Tibial artery (tissue), 4 donors: ENCODE results near the gene PKNOX2.

Source experiments
- DNase-seq, 2 donors: peaks; one replicate each; pipeline ENCODE4 v3.0.0-alpha.2; 2019
- H3K27ac ChIP-seq, 2 donors: fragments of 200-600 bp; sonication (generic) in 1 of 2; 1 replicate in 1 of 2; 2 replicates in 1 of 2; pipeline ENCODE4 v1.5.1; 2018 to 2019; ENCODE audit warnings: mild to moderate bottlenecking in 1 of 2
- H3K27me3 ChIP-seq, 2 donors: fragments of 200-600 bp; sonication (generic) in 1 of 2; one replicate each; pipeline versions ENCODE4 v1.5.1 to v1.6.0; 2016 to 2019
- H3K36me3 ChIP-seq, 3 donors: fragments of 200-600 bp; sonication (generic) in 2 of 3; one replicate each; pipeline ENCODE4 v1.5.1; 2016 to 2019; ENCODE audit warnings: mild to moderate bottlenecking in 2 of 3
- H3K4me1 ChIP-seq, 4 donors: fragments of 200-600 bp; sonication (generic) in 2 of 4; 1 replicate in 3 of 4; 2 replicates in 1 of 4; pipeline ENCODE4 v1.5.1; 2016 to 2019
- H3K4me3 ChIP-seq, 2 donors: fragments of 200-600 bp; sonication (generic) in 1 of 2; 1 replicate in 1 of 2; 2 replicates in 1 of 2; pipeline ENCODE4 v1.5.1; 2018 to 2019; ENCODE audit warnings: mild to moderate bottlenecking in 2 of 2
- H3K9me3 ChIP-seq, 3 donors: fragments of 200-600 bp; sonication (generic) in 1 of 3; one replicate each; pipeline ENCODE4 v1.5.1; 2016 to 2019
- CTCF ChIP-seq, 2 experiments: fragments of 200-600 bp in 1 of 2; fragments of 450-650 bp in 1 of 2; IDR thresholded peaks; one replicate each; pipeline ENCODE4 v1.5.1; 2017 to 2019; ENCODE audit warnings: antibody characterized with exemption in 2 of 2, mild to moderate bottlenecking in 1 of 2, moderate library complexity in 1 of 2
- intact Hi-C: fragments of 100-400 bp; cut with DNase I; formaldehyde crosslinking; loops from one replicate; pipeline ENCODE4 v1.15.0; 2023; ENCODE audit warnings: low total_unique reads

The PKNOX2 gene

GRCh38 chr11:125435461-125436238 lies 271.1 kb downstream of the PKNOX2 start:
- Histone ChIP-seq H3K36me3 (peaks cover 0 to 7% (median 0%) of the 10 kb centered on the region in 3 donors), H3K27ac (no peak overlapping the region), H3K4me3 (no peak overlapping the region), H3K9me3 (no peaks in the 10 kb centered on the region), H3K4me1 (no peaks in the 10 kb centered on the region), H3K27me3 (no peaks in the 10 kb centered on the region)
- no peak for TF ChIP-seq CTCF (IDR thresholded peaks at IDR 0.05)
- DNase-seq, result peak in 1 of 2 donors; percentile 24
- intact Hi-C loops, result loop anchor here (10.0 kb wide), 1 partner anchor 461 kb away; no protein-coding TSS in a partner anchor

- Histone ChIP-seq H3K36me3 (peaks cover 7 to 39% (median 29%) of the 10 kb centered on the region in 3 donors), H3K4me3 (no peak overlapping the region), H3K27ac (no peak overlapping the region), H3K4me1 (no peaks in the 10 kb centered on the region), H3K9me3 (no peaks in the 10 kb centered on the region), H3K27me3 (no peaks in the 10 kb centered on the region)
- no peak for TF ChIP-seq CTCF (IDR thresholded peaks at IDR 0.05)
- intact Hi-C loops, result no loop called here
- DNase-seq, result peak in 1 of 2 donors; percentile 28
Observed at GRCh38 chr11:125441648-125442410, 277.3 kb downstream of the PKNOX2 start.

- Histone ChIP-seq H3K9me3 (no peaks in the 10 kb centered on the region), H3K4me3 (no peak overlapping the region), H3K27ac (no peak overlapping the region), H3K27me3 (no peaks in the 10 kb centered on the region), H3K36me3 (peaks cover 13 to 41% (median 29%) of the 10 kb centered on the region in 3 donors), H3K4me1 (no peaks in the 10 kb centered on the region)
- DNase-seq, result peak in 1 of 2 donors; percentile 31
- intact Hi-C loops, result no loop called here
- no peak for TF ChIP-seq CTCF (IDR thresholded peaks at IDR 0.05)
Observed at GRCh38 chr11:125442946-125443345, 278.4 kb downstream of the PKNOX2 start.

GRCh38 chr11:125443767-125444311 lies 279.3 kb downstream of the PKNOX2 start:
- TF ChIP-seq CTCF (IDR thresholded peaks at IDR 0.05), result no peak
- intact Hi-C loops, result no loop called here
- Histone ChIP-seq H3K9me3 (no peaks in the 10 kb centered on the region), H3K27me3 (no peaks in the 10 kb centered on the region), H3K27ac (no peak overlapping the region), H3K36me3 (peaks cover 13 to 50% (median 29%) of the 10 kb centered on the region in 3 donors), H3K4me1 (no peaks in the 10 kb centered on the region), H3K4me3 (no peak overlapping the region)
- no peak for DNase-seq

- H3K36me3 ChIP-seq, result peaks cover 13 to 50% (median 29%) of the 10 kb centered on the region in 3 donors
- no peaks in the 10 kb centered on the region for H3K9me3 ChIP-seq
- peak in 1 of 2 donors; percentile 59 for DNase-seq
- H3K4me1 ChIP-seq, result no peaks in the 10 kb centered on the region
- no peaks in the 10 kb centered on the region for H3K27me3 ChIP-seq
- intact Hi-C loops, result no loop called here
- no peak for TF ChIP-seq CTCF (IDR thresholded peaks at IDR 0.05)
- no peak overlapping the region for H3K27ac ChIP-seq
- H3K4me3 ChIP-seq, result no peak overlapping the region
Observed at GRCh38 chr11:125445731-125446130, 281.2 kb downstream of the PKNOX2 start.
